Ramos (cell line): ENCODE data around the gene FNTB.

Experiments
- in situ Hi-C: fragments of 300-500 bp; cut with MboI; formaldehyde crosslinking; loops from one replicate; pipeline ENCODE4 v1.14.3; 2022; ENCODE audit warnings: low sequenced_read_pairs; ENCODE audit not compliant: unreplicated experiment

The FNTB gene

GRCh38 chr14:64986648-64987437 is at the start of gene FNTB:
Gene FNTB, plus strand, starts transcription at chr14:64986895. Its CDS starts 59 bp downstream, at chr14:64986954.
- in situ Hi-C loops, result loop anchor here (25.0 kb wide), 1 partner anchor 425 kb away; the partner anchor contains the start of gene FUT8

- in situ Hi-C loops, result no loop called here
Measured at GRCh38 chr14:64937171-64937820, 49.4 kb upstream of the FNTB start.

- in situ Hi-C loops, result no loop called here
Measured at GRCh38 chr14:64937821-64938193, 48.9 kb upstream of the FNTB start.

GRCh38 chr14:64938972-64939816 is 47.5 kb upstream of the FNTB start:
- in situ Hi-C loops, result no loop called here

GRCh38 chr14:64939817-64940190 is 46.9 kb upstream of the FNTB start:
- in situ Hi-C loops, result no loop called here

- in situ Hi-C loops, result no loop called here
Measured at GRCh38 chr14:64940336-64940910, 46.3 kb upstream of the FNTB start.

GRCh38 chr14:64942531-64943111 is 44.1 kb upstream of the FNTB start, which contains the start of gene GPX2:
Gene GPX2, minus strand, starts transcription at chr14:64942745. Its CDS starts 19 bp downstream, at chr14:64942726.
- in situ Hi-C loops, result no loop called here

- in situ Hi-C loops, result no loop called here
Measured at GRCh38 chr14:64943556-64943955, 43.1 kb upstream of the FNTB start.

GRCh38 chr14:64944041-64944440 is 42.7 kb upstream of the FNTB start:
- in situ Hi-C loops, result no loop called here

- in situ Hi-C loops, result no loop called here
Measured at GRCh38 chr14:64944861-64945260, 41.8 kb upstream of the FNTB start.

- in situ Hi-C loops, result no loop called here
Measured at GRCh38 chr14:64945431-64946178, 41.1 kb upstream of the FNTB start.

- in situ Hi-C loops, result no loop called here
Measured at GRCh38 chr14:64946310-64947045, 40.2 kb upstream of the FNTB start.

- in situ Hi-C loops, result no loop called here
Measured at GRCh38 chr14:64947710-64948611, 38.7 kb upstream of the FNTB start.

- in situ Hi-C loops, result no loop called here
Measured at GRCh38 chr14:64948612-64949210, 38.0 kb upstream of the FNTB start.

GRCh38 chr14:64950889-64951288 is 35.8 kb upstream of the FNTB start:
- in situ Hi-C loops, result no loop called here

GRCh38 chr14:64951291-64951690 is 35.4 kb upstream of the FNTB start:
- in situ Hi-C loops, result no loop called here

GRCh38 chr14:64951724-64952123 is 35.0 kb upstream of the FNTB start:
- in situ Hi-C loops, result no loop called here
